Dendritic cell treated with granulocyte-macrophage colony-stimulating factor and Interleukin-4, amounts not matched to agents 40 ng/mL and 50 ng/mL, for 4 days (primary cell): ENCODE measurements around the gene OR2A1.
"Not testable (repeated sequence)": the region's sequence is repeated elsewhere in the genome, so short reads cannot be mapped to it uniquely, and the experiment has no call there.

Source experiments
- H3K27ac Mint-ChIP-seq: one replicate; pipeline ENCODE4 v1.8.0; 2022; ENCODE audit warnings: mild to moderate bottlenecking, mixed read lengths
- H3K27me3 Mint-ChIP-seq: one replicate; pipeline ENCODE4 v1.8.0; 2022; ENCODE audit warnings: mild to moderate bottlenecking, mixed read lengths
- H3K36me3 Mint-ChIP-seq: one replicate; pipeline ENCODE4 v1.8.0; 2022; ENCODE audit warnings: low read depth, mixed read lengths
- H3K4me1 Mint-ChIP-seq: one replicate; pipeline ENCODE4 v1.8.0; 2022; ENCODE audit warnings: low read depth, mixed read lengths
- H3K4me3 Mint-ChIP-seq: one replicate; pipeline ENCODE4 v1.8.0; 2022; ENCODE audit warnings: mild to moderate bottlenecking, moderate library complexity, mixed read lengths
- H3K9me3 Mint-ChIP-seq: one replicate; pipeline ENCODE4 v1.8.0; 2022; ENCODE audit warnings: mixed read lengths
- intact Hi-C: fragments of 100-400 bp; cut with micrococcal nuclease; formaldehyde crosslinking; loops from one replicate; pipeline ENCODE4 v1.15.0; 2022

The OR2A1 gene

GRCh38 chr7:144305156-144305555 lies 7.1 kb upstream of the OR2A1 start:
- H3K27ac Mint-ChIP-seq, H3K36me3 Mint-ChIP-seq, H3K27me3 Mint-ChIP-seq, H3K9me3 Mint-ChIP-seq, intact Hi-C loops, H3K4me1 Mint-ChIP-seq, H3K4me3 Mint-ChIP-seq: not testable (repeated sequence)

DNA sequence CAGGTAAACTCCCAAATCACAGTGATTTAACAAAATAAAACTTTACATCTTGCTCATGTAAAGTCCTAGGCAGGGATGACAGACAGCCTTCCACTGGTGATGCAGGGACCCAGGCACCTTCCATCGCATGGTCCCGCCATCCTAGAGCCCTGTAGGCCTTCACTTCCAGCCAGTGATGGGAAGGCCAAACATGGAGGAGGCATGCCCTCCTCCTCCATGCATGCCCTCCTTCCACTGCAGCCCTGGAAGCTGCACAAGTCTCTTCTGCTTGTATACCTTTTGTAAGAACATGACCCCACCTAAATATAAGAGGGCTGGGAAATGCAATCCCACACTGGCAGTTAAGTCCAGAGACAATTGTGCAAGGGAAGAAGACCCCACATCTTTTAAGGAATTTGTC lies 2.5 kb upstream of the OR2A1 start:
- H3K9me3 Mint-ChIP-seq, H3K4me3 Mint-ChIP-seq, H3K27ac Mint-ChIP-seq, H3K36me3 Mint-ChIP-seq, intact Hi-C loops, H3K4me1 Mint-ChIP-seq, H3K27me3 Mint-ChIP-seq: not testable (repeated sequence)

GRCh38 chr7:144311218-144311617 lies 1.0 kb upstream of the OR2A1 start:
- H3K36me3 Mint-ChIP-seq, intact Hi-C loops, H3K27ac Mint-ChIP-seq, H3K27me3 Mint-ChIP-seq, H3K4me1 Mint-ChIP-seq, H3K9me3 Mint-ChIP-seq, H3K4me3 Mint-ChIP-seq: not testable (repeated sequence)

DNA sequence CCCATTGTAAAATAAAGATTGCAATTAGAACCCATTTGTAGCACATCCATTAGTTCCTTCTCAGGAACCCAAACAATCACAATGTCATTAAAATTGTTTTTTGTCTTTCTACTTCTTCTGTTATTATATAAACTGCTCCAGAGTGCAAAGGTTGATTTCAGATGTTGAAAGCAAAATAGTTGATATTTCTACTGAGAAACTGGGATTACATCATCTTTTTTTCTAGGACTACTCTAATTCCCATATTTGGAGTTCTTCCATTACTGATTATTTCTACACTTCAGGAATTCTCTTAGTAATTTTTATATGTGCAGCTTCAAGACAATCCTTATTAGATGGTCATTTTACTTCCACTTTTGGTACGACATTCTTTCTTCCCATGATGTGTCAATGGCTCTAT lies 5.3 kb downstream of the OR2A1 start:
- H3K36me3 Mint-ChIP-seq, H3K27me3 Mint-ChIP-seq, H3K4me1 Mint-ChIP-seq, H3K4me3 Mint-ChIP-seq, H3K9me3 Mint-ChIP-seq, H3K27ac Mint-ChIP-seq, intact Hi-C loops: not testable (repeated sequence)

DNA sequence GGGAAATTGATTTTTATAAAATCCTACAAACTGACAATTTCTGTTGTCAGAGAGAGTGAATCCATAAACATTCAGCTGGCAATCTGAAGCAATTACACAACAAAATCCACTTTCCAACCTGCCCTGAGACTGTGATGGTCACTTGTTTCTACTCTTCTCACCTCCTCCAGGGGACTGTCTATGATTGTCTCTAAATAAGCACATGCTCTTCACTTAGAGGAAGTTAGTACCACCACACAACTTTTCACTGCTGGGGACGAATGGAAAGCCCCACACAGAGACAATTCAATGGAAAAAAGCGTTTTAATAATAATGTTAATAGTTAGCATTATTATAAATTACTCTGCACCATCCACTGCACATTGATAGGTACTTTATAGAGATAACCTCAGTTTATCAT lies 7.3 kb downstream of the OR2A1 start:
- H3K27me3 Mint-ChIP-seq, H3K4me1 Mint-ChIP-seq, intact Hi-C loops, H3K27ac Mint-ChIP-seq, H3K9me3 Mint-ChIP-seq, H3K4me3 Mint-ChIP-seq, H3K36me3 Mint-ChIP-seq: not testable (repeated sequence)

- H3K27ac Mint-ChIP-seq, intact Hi-C loops, H3K9me3 Mint-ChIP-seq, H3K36me3 Mint-ChIP-seq, H3K4me1 Mint-ChIP-seq, H3K27me3 Mint-ChIP-seq, H3K4me3 Mint-ChIP-seq: not testable (repeated sequence)
Measured at GRCh38 chr7:144321677-144322206, 9.5 kb downstream of the OR2A1 start.

- H3K9me3 Mint-ChIP-seq, intact Hi-C loops, H3K27ac Mint-ChIP-seq, H3K4me3 Mint-ChIP-seq, H3K4me1 Mint-ChIP-seq, H3K27me3 Mint-ChIP-seq, H3K36me3 Mint-ChIP-seq: not testable (repeated sequence)
Measured at GRCh38 chr7:144323359-144323758, 11.1 kb downstream of the OR2A1 start.

GRCh38 chr7:144325868-144326267 lies 13.6 kb downstream of the OR2A1 start:
- H3K4me3 Mint-ChIP-seq, H3K4me1 Mint-ChIP-seq, H3K9me3 Mint-ChIP-seq, H3K27ac Mint-ChIP-seq, intact Hi-C loops, H3K27me3 Mint-ChIP-seq, H3K36me3 Mint-ChIP-seq: not testable (repeated sequence)

DNA sequence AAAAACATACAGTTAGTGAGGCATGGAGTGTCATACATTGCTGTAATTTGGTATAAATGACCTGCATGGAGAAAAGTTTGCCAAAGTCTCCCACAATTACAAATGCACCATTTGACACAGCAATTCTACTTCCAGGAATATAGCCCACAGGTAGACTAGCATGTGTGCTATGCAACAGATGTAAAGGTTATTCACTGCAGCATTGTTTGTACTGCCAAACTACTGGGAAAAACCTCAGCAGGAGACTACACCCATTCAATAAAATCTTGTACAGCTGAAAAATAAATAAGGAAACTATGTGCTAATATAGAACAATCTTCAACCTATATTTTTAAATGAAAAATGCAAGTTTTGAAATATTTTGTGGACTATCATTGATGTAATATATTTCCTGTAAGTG lies 17.8 kb downstream of the OR2A1 start:
- H3K9me3 Mint-ChIP-seq, H3K27me3 Mint-ChIP-seq, intact Hi-C loops, H3K4me1 Mint-ChIP-seq, H3K36me3 Mint-ChIP-seq, H3K27ac Mint-ChIP-seq, H3K4me3 Mint-ChIP-seq: not testable (repeated sequence)

- H3K27me3 Mint-ChIP-seq, H3K4me1 Mint-ChIP-seq, H3K4me3 Mint-ChIP-seq, H3K36me3 Mint-ChIP-seq, intact Hi-C loops, H3K9me3 Mint-ChIP-seq, H3K27ac Mint-ChIP-seq: not testable (repeated sequence)
Measured at GRCh38 chr7:144331221-144331995, 19.2 kb downstream of the OR2A1 start.

DNA sequence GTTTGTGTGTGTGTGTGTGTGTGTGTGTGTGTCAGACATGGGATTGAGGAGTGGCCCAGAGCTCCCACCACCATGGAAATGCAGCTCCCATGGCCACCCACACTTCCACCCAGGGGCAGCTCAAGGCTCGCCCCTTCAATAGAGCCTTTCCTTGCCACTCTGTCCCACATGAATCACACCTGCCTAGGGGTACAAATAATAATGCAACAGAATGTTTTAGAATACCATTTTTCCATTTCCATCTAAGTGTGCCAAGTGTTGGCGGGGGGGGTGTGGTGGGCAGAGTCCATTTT lies 19.7 kb downstream of the OR2A1 start:
- H3K4me3 Mint-ChIP-seq, intact Hi-C loops, H3K27ac Mint-ChIP-seq, H3K4me1 Mint-ChIP-seq, H3K9me3 Mint-ChIP-seq, H3K27me3 Mint-ChIP-seq, H3K36me3 Mint-ChIP-seq: not testable (repeated sequence)

- H3K36me3 Mint-ChIP-seq, H3K4me1 Mint-ChIP-seq, H3K9me3 Mint-ChIP-seq, H3K27ac Mint-ChIP-seq, H3K27me3 Mint-ChIP-seq, H3K4me3 Mint-ChIP-seq, intact Hi-C loops: not testable (repeated sequence)
Measured at GRCh38 chr7:144348625-144349024, 36.4 kb downstream of the OR2A1 start.

- H3K4me1 Mint-ChIP-seq, H3K4me3 Mint-ChIP-seq, H3K36me3 Mint-ChIP-seq, intact Hi-C loops, H3K27ac Mint-ChIP-seq, H3K9me3 Mint-ChIP-seq, H3K27me3 Mint-ChIP-seq: not testable (repeated sequence)
Measured at GRCh38 chr7:144351667-144352066, 39.4 kb downstream of the OR2A1 start.

- H3K4me1 Mint-ChIP-seq, H3K36me3 Mint-ChIP-seq, H3K9me3 Mint-ChIP-seq, H3K27ac Mint-ChIP-seq, intact Hi-C loops, H3K27me3 Mint-ChIP-seq: not testable (repeated sequence)
- peak within 1 kb of the TSS; percentile 41 for H3K4me3 Mint-ChIP-seq
Measured at GRCh38 chr7:144355176-144355822, 43.1 kb downstream of the OR2A1 start, which contains the start of gene ARHGEF5. Gene ARHGEF5, plus strand, starts transcription at chr7:144355402. Its CDS starts 7,268 bp downstream, at chr7:144362670.

DNA sequence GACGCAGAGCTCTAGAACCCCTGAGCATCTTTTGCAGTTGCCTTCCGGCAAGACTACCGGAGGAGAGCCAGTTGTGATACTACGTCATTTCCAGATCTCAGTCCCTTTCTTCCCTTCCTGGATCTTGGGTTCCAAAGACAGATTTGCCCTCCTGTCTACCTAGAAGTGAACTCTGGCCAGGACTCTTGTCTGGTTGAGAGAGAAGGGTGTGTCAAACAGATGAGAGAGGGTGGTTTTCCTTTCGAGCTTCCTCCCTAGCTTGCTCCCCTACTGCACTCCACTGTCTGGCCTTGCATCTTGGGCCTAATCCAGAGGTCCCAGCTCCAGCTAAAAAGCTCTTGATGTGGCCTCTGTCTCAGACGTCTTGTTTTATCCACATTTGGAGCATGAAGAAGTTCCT lies 44.0 kb downstream of the OR2A1 start:
- H3K27ac Mint-ChIP-seq, H3K4me3 Mint-ChIP-seq, H3K27me3 Mint-ChIP-seq, intact Hi-C loops, H3K9me3 Mint-ChIP-seq, H3K4me1 Mint-ChIP-seq, H3K36me3 Mint-ChIP-seq: not testable (repeated sequence)
